Activated CD4-positive, alpha-beta memory T cell treated with anti-CD3 and anti-CD28 coated beads, Interleukin-2, amount 10 ng/mL, durations not matched to agents 7 days and 5 days (primary cell): ENCODE results near the gene LIN7B. TPM values are rescaled to one million over a fixed set of nuclear protein-coding genes. Genes with fewer than 3 reads are reported as not detected.
A peak's percentile ranks its signal among the peaks of the same experiment; 100 is the strongest.
"Not testable (repeated sequence)": the region's sequence is repeated elsewhere in the genome, so short reads cannot be mapped to it uniquely, and the experiment has no call there.

Experiments used
- CTCF ChIA-PET: fragments of 350-600 bp; sonication (Branson Sonifier 250); formaldehyde crosslinking; loops from one replicate; lab custom pipeline; 2021; ENCODE audit warnings: antibody characterized with exemption, inconsistent platforms; lab: Charles Lee
- POLR2A ChIA-PET: fragments of 350-600 bp; sonication (Branson Sonifier 250); formaldehyde crosslinking; loops from one replicate; lab custom pipeline; 2021; ENCODE audit warnings: antibody characterized with exemption; lab: Charles Lee
- DNase-seq: peaks from one replicate; pipeline ENCODE4 v3.0.0-alpha.2; 2020
- H3K27ac Mint-ChIP-seq: one replicate; pipeline ENCODE4 v1.8.0; 2021; ENCODE audit warnings: mild to moderate bottlenecking, mixed read lengths
- H3K27me3 Mint-ChIP-seq: one replicate; pipeline ENCODE4 v1.8.0; 2021; ENCODE audit warnings: mixed read lengths
- H3K36me3 Mint-ChIP-seq: one replicate; pipeline ENCODE4 v1.8.0; 2021; ENCODE audit warnings: low read depth, mixed read lengths
- H3K4me1 Mint-ChIP-seq: one replicate; pipeline ENCODE4 v1.8.0; 2021; ENCODE audit warnings: mixed read lengths
- H3K4me3 Mint-ChIP-seq: one replicate; pipeline ENCODE4 v1.8.0; 2021; ENCODE audit warnings: mild to moderate bottlenecking, mixed read lengths
- H3K9me3 Mint-ChIP-seq: one replicate; pipeline ENCODE4 v1.8.0; 2021; ENCODE audit warnings: mixed read lengths
- total RNA-seq, 2 experiments: library from RNA; stranded (reverse); gene quantifications; one replicate each; pipeline ENCODE4 v1.2.3, GENCODE V29; 2021

LIN7B gene
- total RNA-seq, 2 experiments from 2014 or later: 4.3 to 4.7 TPM

DNA sequence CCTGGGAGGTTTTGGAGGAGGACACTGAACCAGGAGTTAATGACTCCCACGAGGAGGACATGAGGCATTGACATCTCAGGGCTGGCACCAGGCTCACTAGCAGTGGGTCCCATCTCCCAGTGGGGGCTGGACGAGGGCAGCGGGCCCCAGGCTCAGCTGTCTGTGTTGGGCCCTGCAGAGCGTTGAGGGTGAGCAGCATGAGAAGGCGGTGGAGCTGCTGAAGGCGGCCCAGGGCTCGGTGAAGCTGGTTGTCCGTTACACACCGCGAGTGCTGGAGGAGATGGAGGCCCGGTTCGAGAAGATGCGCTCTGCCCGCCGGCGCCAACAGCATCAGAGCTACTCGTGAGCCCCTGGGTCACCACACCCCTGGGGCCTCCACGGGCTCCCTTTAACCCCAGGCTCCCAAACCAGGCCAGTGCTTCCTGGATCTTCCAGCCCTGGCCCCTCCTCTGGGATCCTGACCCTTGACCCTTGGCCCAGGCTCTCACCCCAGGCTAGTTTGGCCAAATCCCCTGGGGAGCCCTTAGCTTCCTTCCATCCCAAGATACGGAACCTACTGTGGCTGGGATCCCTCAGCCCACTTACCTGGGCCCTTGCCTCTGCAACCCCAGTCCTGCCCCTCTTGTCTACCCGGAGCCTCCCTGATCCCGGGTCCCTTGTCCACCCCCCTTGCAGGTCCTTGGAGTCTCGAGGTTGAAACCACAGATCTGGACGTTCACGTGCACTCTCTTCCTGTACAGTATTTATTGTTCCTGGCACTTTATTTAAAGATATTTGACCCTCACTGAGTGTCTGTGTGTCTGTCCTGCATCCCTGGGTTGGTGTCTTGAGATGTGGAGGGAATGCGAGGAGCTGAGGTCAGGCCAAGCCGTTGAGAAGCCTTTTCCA, 3.8 kb downstream of the LIN7B start:
- Mint-ChIP-seq H3K27ac (peak overlapping the region; percentile 75), H3K4me3 (peak overlapping the region; percentile 76), H3K9me3 (no peaks in the 10 kb centered on the region), H3K4me1 (peaks cover 45% of the 10 kb centered on the region), H3K36me3 (peaks cover 4% of the 10 kb centered on the region), H3K27me3 (peaks cover 20% of the 10 kb centered on the region)
- no peak for DNase-seq
- ChIA-PET CTCF (interaction anchor here (0.6 to 0.9 kb wide), 2 partner anchors 12 to 330 kb away, joined by 3 read pairs; no protein-coding TSS in a partner anchor), POLR2A (interaction anchor here (0.9 to 1.3 kb wide), 2 partner anchors 10 to 12 kb away, joined by 5 read pairs; no protein-coding TSS in a partner anchor)

DNA sequence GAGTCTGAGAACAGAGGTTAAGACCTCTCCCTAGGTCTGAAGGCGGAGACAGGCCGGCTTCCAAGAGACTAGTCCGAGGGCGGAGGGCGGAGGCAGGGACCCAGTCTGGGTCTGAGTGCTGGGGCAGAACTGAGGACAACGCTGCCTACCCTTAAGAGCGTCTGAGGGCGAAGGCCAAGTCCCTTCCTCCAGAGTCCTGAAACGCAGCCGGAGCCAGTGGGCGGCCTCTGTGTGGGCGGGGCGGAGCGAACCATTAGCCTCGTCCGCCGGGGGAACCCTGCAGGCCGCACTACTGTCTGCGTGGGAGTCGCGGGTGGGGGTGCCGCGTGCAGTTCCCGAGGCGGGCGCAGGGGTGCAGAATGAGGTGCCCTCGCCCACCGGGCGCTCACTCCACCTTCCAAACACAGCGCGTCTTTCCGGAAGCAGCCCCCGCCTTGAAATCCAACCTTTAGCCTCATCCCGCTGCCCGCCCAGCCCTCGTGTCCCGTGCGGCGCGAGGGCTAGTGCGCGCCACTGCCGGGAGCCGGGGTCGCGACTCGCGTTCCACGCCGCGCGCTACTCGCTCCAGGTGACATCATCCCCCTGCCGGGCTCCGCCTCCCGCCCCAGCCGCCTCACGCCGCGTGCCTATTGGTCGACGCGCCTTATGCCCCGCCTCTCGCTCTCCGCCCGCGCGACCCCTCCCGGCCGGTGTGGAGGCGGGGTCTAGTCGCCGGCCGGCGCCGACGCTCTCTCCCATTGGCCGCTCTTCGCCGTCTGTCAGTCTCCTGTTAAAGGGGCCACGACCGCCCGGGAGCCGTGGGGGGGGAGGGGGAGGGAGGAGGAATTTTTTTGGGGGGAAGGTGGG, 4.6 kb downstream of the LIN7B start, which contains the start of gene C19orf73:
Gene C19orf73 (minus strand): TSS at position 579 of the 846 bp plus-strand sequence. CDS start 121 bp downstream, at position 458.
- Mint-ChIP-seq H3K27ac (peak within 1 kb of the TSS; percentile 75), H3K4me1 (peaks cover 39% of the 10 kb centered on the region), H3K4me3 (peak within 1 kb of the TSS; percentile 76), H3K9me3 (no peaks in the 10 kb centered on the region), H3K36me3 (peaks cover 4% of the 10 kb centered on the region), H3K27me3 (peaks cover 22% of the 10 kb centered on the region)
- peak; percentile 95 for DNase-seq
- CTCF ChIA-PET: interaction anchor here (0.9 kb wide), 1 partner anchor 13 kb away, joined by 3 read pairs; no protein-coding TSS in a partner anchor
- POLR2A ChIA-PET: interaction anchor here (0.7 to 1.3 kb wide), 4 partner anchors 7 to 10 kb away, joined by 3 to 5 read pairs (median 4); no protein-coding TSS in a partner anchor

DNA sequence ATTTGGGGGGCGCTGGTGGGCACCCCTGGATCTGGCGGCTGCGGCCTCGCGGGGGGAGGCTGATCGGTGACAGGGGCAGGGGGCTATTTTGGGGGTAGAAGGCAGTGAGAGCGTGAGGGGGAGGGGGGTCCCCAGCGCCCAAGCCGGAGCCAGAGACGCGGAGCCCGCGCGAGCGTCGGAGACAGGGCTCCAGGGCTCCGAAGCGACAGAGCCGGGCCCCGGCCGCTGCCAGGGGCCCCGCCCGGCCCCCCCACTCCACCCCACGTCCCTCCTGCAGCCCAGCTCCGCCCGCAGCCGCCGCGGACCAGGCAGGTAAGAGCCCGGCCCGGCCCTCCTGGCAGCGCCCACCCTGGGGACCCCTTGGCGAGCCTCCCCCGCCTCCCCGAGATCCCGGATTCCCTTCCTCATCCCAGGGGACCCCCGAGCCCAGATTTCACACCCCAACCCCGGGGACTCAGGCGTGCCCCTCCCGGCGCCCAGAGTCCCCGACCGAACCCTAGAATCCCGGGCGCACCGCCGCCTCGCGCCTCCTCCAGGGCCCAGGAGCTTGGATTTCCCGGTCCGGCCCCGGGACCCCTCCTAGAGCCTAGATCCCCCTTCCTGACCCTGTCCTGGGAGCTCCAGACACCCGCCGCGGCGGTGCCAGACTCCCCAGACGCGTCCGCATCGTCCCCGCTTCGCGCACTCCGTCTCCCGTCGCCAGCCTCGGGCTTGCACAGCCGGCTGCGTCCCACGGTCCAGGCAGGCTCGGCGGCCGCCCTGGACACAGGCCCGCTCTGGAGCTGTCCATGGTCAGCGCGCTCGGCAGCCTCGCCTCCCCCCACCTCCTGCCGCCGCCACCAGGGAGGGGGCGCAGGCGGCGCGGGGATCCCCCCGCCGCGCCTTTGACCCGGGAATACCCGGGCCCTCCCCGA, 5.5 kb downstream of the LIN7B start, which contains the start of gene PPFIA3:
Gene PPFIA3 (plus strand): TSS at position 134 of the 914 bp plus-strand sequence. CDS start 8,330 bp downstream, outside the sequence.
- Mint-ChIP-seq H3K36me3 (peaks cover 4% of the 10 kb centered on the region), H3K27me3 (peaks cover 22% of the 10 kb centered on the region), H3K4me3 (peak within 1 kb of the TSS; percentile 76), H3K27ac (peak within 1 kb of the TSS; percentile 75), H3K9me3 (no peaks in the 10 kb centered on the region), H3K4me1 (peaks cover 35% of the 10 kb centered on the region)
- no peak for DNase-seq
- ChIA-PET CTCF (interaction anchor here (1.8 kb wide), 1 partner anchor 80 kb away, joined by 6 read pairs; no protein-coding TSS in a partner anchor), POLR2A (interaction anchor here (0.7 to 1.2 kb wide), 3 partner anchors 8 to 10 kb away, joined by 3 to 4 read pairs (median 3); no protein-coding TSS in a partner anchor)

DNA sequence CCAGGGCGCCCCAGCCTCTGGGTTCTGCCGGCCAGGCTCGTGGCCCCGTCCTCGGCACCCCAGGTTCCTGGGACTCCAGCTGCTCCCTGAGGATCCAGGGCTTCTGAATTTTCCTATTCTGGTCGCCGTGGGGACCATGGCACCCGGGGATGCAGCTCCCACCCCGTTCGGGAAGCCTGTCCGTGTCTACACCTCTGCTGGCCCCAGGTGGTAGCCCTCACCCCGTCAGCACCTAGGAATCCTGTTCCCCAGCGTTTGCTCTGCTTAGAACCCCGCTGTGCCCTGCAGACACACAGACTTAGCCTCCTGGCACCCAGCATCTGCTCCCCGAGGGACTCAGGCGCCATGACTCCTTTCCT, 6.1 kb downstream of the LIN7B start:
- Mint-ChIP-seq H3K36me3 (peaks cover 4% of the 10 kb centered on the region), H3K4me1 (peaks cover 31% of the 10 kb centered on the region), H3K27me3 (peaks cover 22% of the 10 kb centered on the region), H3K4me3 (peak overlapping the region; percentile 45), H3K9me3 (no peaks in the 10 kb centered on the region), H3K27ac (no peak overlapping the region)
- DNase-seq: no peak
- ChIA-PET CTCF (interaction anchor here (1.8 kb wide), 1 partner anchor 79 kb away, joined by 6 read pairs; no protein-coding TSS in a partner anchor), POLR2A (interaction anchor here (1.2 kb wide), 1 partner anchor 9 kb away, joined by 3 read pairs; no protein-coding TSS in a partner anchor)

DNA sequence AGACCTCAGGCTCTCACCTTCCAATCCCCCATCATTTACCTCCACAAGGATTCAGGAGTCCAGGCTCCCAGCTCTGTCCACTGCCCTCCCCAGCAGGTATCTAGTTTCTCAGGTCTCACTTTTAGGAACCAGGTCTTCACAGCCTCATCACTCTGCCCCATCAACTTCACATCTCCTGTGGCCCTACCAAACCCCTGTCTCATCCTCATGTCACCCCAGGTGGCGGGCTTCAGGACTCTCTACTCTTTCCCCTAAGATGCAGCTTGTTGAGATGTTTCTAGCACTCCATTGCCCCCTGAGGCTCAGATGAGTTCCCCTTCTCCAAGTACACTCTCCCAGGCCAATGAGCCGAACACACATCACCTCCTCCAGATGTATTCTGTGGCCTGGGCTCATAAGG, 6.7 kb downstream of the LIN7B start:
- Mint-ChIP-seq H3K4me1 (peaks cover 31% of the 10 kb centered on the region), H3K4me3 (peak overlapping the region; percentile 45), H3K27me3 (peaks cover 22% of the 10 kb centered on the region), H3K36me3 (peaks cover 4% of the 10 kb centered on the region), H3K9me3 (no peaks in the 10 kb centered on the region), H3K27ac (no peak overlapping the region)
- ChIA-PET CTCF (interaction anchor here (1.1 to 1.8 kb wide), 2 partner anchors 78 to 127 kb away, joined by 3 to 6 read pairs; partner anchors contain the start of gene RUVBL2), POLR2A (no interaction called here)
- DNase-seq: no peak

DNA sequence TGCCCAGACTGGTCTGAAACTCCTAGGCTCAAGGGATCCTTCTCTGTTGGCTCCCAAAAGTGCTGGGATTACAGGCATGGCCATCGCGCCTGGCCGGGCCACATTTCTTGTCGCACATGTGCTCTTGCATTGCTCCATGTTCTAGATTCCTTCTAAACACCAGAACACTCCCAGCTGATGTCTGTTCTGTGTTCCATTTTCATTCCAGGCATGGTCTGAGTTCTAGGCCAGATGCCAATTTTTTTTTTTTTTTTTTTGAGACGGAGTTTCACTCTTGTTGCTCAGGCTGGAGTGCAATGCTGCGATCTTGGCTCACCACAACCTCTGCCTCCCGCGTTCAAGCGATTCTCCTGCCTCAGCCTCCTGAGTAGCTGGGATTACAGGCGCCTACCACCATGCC, 7.7 kb downstream of the LIN7B start:
- CTCF ChIA-PET: interaction anchor here (1.1 kb wide), 1 partner anchor 128 kb away, joined by 3 read pairs; the partner anchor contains the start of gene RUVBL2
- POLR2A ChIA-PET: interaction anchor here (0.7 kb wide), 1 partner anchor 913 kb away, joined by 3 read pairs; no protein-coding TSS in a partner anchor
- H3K36me3 Mint-ChIP-seq, H3K4me3 Mint-ChIP-seq, DNase-seq, H3K9me3 Mint-ChIP-seq, H3K27ac Mint-ChIP-seq: not testable (repeated sequence)
- Mint-ChIP-seq H3K27me3 (peaks cover 22% of the 10 kb centered on the region), H3K4me1 (peaks cover 25% of the 10 kb centered on the region)

DNA sequence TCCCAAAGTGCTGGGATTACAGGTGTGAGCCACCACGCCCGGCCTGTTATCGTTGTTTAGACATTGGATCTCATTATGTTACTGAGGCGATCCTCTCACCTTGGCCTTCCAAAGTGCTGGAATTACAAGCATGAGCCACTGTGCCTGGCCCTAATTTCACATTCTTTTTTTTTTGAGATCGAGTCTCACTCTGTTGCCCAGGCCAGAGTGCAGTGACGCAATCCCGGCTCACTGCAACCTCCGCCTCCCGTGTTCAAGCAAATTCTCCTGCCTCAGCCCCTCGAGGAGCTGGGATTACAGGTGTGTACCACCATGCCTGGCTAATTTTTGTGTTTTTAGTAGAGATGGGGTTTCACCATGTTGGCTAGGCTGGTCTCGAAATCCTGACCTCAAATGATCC, 9.1 kb downstream of the LIN7B start:
- H3K4me3 Mint-ChIP-seq, H3K27ac Mint-ChIP-seq, H3K36me3 Mint-ChIP-seq, POLR2A ChIA-PET, CTCF ChIA-PET, H3K9me3 Mint-ChIP-seq, DNase-seq: not testable (repeated sequence)
- Mint-ChIP-seq H3K27me3 (peaks cover 22% of the 10 kb centered on the region), H3K4me1 (peaks cover 21% of the 10 kb centered on the region)

DNA sequence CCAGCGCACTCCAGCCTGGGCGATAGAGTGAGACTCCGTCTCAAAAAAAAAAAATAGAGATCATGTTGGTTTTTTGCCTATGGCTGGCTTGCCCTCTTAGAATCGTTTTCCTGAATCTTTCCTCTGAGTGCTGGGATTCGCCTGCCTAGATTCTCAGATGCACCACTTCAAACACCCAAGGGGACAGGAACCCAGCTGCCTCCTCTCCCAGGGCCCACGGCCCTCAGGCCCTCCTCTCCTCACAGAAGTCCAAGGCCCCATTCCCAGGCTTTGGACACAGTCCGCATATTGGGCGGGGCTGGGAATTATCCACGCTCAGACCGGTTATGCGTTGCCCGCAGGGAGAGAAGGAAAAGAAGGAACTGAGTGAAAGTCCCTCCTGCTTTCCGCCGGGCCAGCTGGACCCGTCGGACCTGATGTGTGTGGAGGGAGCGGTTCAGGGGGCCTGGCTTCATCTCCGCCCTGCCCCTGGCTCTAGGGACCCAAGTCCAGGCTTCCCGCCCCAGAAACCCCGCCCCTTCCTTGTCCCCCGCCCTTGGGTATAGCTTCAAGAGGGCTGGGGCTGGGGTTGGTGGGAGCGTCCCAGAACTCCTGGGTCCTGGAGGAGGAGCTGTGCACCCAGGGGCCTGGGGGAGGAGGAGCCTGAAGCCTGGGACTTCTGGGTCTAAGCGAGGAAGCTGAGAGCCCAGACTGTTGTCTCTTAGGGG, 11.0 kb downstream of the LIN7B start:
- no peak for DNase-seq
- ChIA-PET CTCF (interaction anchor here (0.7 kb wide), 1 partner anchor 409 kb away, joined by 4 read pairs; no protein-coding TSS in a partner anchor), POLR2A (no interaction called here)
- Mint-ChIP-seq H3K27me3 (peaks cover 21% of the 10 kb centered on the region), H3K9me3 (no peaks in the 10 kb centered on the region), H3K36me3 (peaks cover 4% of the 10 kb centered on the region), H3K27ac (no peak overlapping the region), H3K4me3 (no peak overlapping the region), H3K4me1 (peaks cover 24% of the 10 kb centered on the region)

DNA sequence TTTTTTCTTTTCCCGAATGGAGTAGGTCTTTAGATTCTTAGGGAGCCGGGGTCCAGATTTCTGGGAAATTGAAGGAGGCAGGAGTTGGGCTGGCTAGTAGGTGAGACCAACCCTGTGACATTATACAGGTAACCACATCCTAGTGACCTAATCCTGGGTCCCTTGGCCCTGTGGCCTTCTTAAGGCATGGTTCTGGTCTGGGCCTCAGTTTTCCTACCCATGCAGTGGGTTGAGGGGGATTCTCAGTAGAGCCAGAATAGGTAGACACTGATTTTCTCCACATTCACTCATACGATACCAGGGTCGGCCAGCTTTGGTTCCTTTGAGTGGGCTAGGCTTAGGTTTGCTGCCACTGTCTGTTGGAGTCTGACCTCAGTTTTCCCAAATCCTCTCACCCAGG, 12.4 kb downstream of the LIN7B start:
- H3K4me1 Mint-ChIP-seq: peaks cover 16% of the 10 kb centered on the region
- no peaks in the 10 kb centered on the region for H3K36me3 Mint-ChIP-seq
- H3K27me3 Mint-ChIP-seq: peaks cover 12% of the 10 kb centered on the region
- H3K9me3 Mint-ChIP-seq: no peaks in the 10 kb centered on the region
- ChIA-PET POLR2A (interaction anchor here (0.9 kb wide), 1 partner anchor 12 kb away, joined by 4 read pairs; the partner anchor contains the start of gene LIN7B), CTCF (interaction anchor here (4.0 to 4.4 kb wide), 2 partner anchors 12 to 28 kb away, joined by 18 to 28 read pairs; partner anchors contain the start of gene LIN7B)
- no peak overlapping the region for H3K27ac Mint-ChIP-seq
- no peak for DNase-seq
- no peak overlapping the region for H3K4me3 Mint-ChIP-seq

DNA sequence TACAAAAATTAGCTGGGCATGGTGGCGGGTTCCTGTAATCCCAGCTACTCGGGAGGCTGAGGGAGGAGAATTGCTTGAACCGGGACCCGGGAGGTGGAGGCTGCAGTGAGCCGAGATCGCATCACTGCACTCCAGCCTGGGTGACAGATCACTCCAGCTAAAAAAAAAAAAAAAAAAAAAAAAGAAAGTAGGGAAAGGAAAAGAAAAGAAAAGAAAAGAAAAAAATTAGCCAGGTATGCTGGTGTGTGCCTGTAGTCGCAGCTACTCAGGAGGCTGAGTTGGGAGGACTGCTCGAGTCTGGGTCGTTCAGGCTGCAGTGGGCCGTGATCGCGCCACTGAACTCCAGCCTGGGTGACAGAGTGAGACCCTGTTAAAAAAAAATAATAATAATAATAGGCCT, 13.1 kb downstream of the LIN7B start:
- ChIA-PET POLR2A (interaction anchor here (0.9 to 1.3 kb wide), 4 partner anchors 8 to 13 kb away, joined by 3 to 6 read pairs (median 4); partner anchors contain the start of genes LIN7B and PPFIA3), CTCF (interaction anchor here (0.7 to 4.4 kb wide), 8 partner anchors 13 to 388 kb away, joined by 3 to 28 read pairs (median 5); partner anchors contain the start of genes GYS1, LIN7B and RUVBL2)
- not testable (repeated sequence) for H3K9me3 Mint-ChIP-seq, H3K36me3 Mint-ChIP-seq, H3K4me3 Mint-ChIP-seq, H3K27ac Mint-ChIP-seq, DNase-seq, H3K27me3 Mint-ChIP-seq
- H3K4me1 Mint-ChIP-seq: peaks cover 16% of the 10 kb centered on the region
